Ovary (tissue), 9 donors: ENCODE results near the gene SMIM13. TPM values are rescaled to one million over a fixed set of nuclear protein-coding genes. Genes with fewer than 3 reads are reported as not detected.

Source experiments
- DNase-seq, 5 donors: peaks; one replicate each; pipeline ENCODE4 v3.0.0-alpha.2; 2019 to 2020
- H3K27ac ChIP-seq, 2 donors: fragments of 200-600 bp; one replicate each; pipeline versions ENCODE4 v1.5.1 to v1.8.0; 2019 to 2022
- H3K27me3 ChIP-seq: fragments of 200-600 bp; one replicate; pipeline ENCODE4 v1.8.0; 2022
- H3K36me3 ChIP-seq: fragments of 200-600 bp; sonication (generic); one replicate; pipeline ENCODE4 v1.5.1; 2019
- H3K4me1 ChIP-seq: one replicate; pipeline ENCODE4 v1.8.1; 2013; ENCODE audit warnings: mild to moderate bottlenecking, moderate library complexity; ENCODE audit not compliant: insufficient read depth
- H3K4me3 ChIP-seq: fragments of 200-600 bp; sonication (generic); one replicate; pipeline ENCODE4 v1.5.1; 2017
- H3K9me3 ChIP-seq, 2 donors: fragments of 200-600 bp in 1 of 2; sonication (generic) in 1 of 2; one replicate each; pipeline versions ENCODE4 v1.5.1 to v1.8.1; 2013 to 2019; ENCODE audit warnings: mild to moderate bottlenecking in 1 of 2, moderate library complexity in 1 of 2
- EP300 ChIP-seq: sonication (generic); formaldehyde crosslinking; IDR thresholded peaks from one replicate; pipeline ENCODE4 v1.6.1; 2017; ENCODE audit warnings: antibody characterized with exemption
- POLR2A ChIP-seq: fragments of 450-650 bp; IDR thresholded peaks from one replicate; pipeline ENCODE4 v1.6.1; 2017; ENCODE audit warnings: antibody characterized with exemption, mild to moderate bottlenecking, moderate library complexity
- WGBS, 3 donors: extraction: QIAGEN DNeasy Blood & Tissue Kit in 1 of 3; methylation state at CpG; one replicate each; pipeline versions ENCODE4 v1.1.5 to v1.1.7; 2013 to 2017; 5-methylcytosine and 5-hydroxymethylcytosine counted together
- intact Hi-C, 4 donors: fragments of 100-400 bp; cut with DNase I; formaldehyde crosslinking; loops; one replicate each; pipeline versions ENCODE4 v1.11.0 to v1.15.1; 2022 to 2023
- polyA plus RNA-seq, 2 donors: library from polyadenylated mRNA; stranded (reverse); fragments of 200-250 nt in 1 of 2; fragments of 350-450 nt in 1 of 2; fragmentation: Illumina TruSeq in 1 of 2; extraction: RNeasy Lipid Tissue Mini Kit (QIAGEN cat#74804) in 1 of 2; gene quantifications; one replicate each; pipeline ENCODE4 v1.2.3, GENCODE V29; 2013 to 2014
- total RNA-seq, 7 donors: library from RNA; depleted of rRNA in 2 of 7; stranded (reverse); fragments of >200 nt in 2 of 7; fragmentation: NEBNext Ultra II Directional in 3 of 7; extraction: Animal tissue kit (Norgen Biotek cat#: 25700) in 3 of 7; gene quantifications; one replicate each; pipeline versions ENCODE4 v1.1.0 to v1.2.4, GENCODE V29; 2016 to 2023
- TF ChIP-seq, protein P1 (sequence below), 3 donors: fragments of 450-650 bp in 2 of 3; fragments of 200-600 bp in 1 of 3; IDR thresholded peaks; one replicate each; pipeline versions ENCODE4 v1.5.1 to v1.8.0; 2016 to 2022; ENCODE audit warnings: antibody characterized with exemption in 3 of 3, mild to moderate bottlenecking in 1 of 3
- donor health status: DM: no; HTN: no; CAD: no; lungs with moderate emphysema.
- donor health status: DM: no; HTN: no; CAD: no.
- donor health status: Bipolar disorder and iron deficiency.
- donor health status: DM: yes; HTN: yes; CAD: no.
- donor health status: DM: no; HTN: no; CAD: no.
- donor health status: DM: yes; HTN: yes; CAD: no.

The SMIM13 gene
- total and polyA plus RNA-seq, 9 donors = 3.6 to 8.4 (median 6.0) TPM

DNA sequence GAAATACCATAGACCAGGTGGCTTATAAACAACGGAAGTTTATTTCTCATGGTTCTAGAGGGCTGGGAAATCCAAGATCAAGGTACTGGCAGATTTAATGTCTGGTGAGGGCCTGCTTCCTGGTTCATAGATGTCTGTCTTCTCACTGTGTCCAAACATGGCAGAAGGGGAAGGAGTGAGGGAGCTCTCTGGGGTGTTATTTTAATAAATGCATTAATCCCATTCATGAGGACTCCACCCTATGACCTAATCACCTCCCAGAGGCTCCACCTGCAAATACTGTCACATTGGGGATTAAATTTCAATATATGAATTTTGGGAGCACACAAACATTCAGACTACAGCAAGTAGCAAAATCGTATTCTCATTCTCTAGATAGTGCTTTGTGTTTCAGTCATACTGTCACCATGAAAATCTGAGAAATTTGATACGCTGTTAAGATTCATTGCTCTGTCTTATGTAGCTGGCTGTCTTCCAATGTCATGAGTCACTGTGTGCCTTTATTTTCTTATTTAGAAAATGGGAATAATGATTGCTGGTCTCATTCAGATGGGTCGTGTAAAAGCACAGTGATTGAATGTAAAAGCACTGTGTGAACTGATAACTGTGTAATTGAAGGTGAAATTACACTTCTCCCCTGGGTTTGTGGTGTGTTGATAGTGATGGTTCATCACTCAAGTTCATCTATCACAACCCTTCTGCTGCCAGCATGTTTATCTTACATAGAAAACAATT, 26.8 kb downstream of the SMIM13 start:
- Histone ChIP-seq H3K4me3 (no peak overlapping the region), H3K27me3 (no peaks in the 10 kb centered on the region), H3K9me3 (no peaks in the 10 kb centered on the region), H3K36me3 (no peaks in the 10 kb centered on the region), H3K27ac (no peak overlapping the region), H3K4me1 (peaks cover 9% of the 10 kb centered on the region)
- intact Hi-C loops = no loop called here
- TF ChIP-seq POLR2A = no peak
- TF ChIP-seq, protein P1, sequence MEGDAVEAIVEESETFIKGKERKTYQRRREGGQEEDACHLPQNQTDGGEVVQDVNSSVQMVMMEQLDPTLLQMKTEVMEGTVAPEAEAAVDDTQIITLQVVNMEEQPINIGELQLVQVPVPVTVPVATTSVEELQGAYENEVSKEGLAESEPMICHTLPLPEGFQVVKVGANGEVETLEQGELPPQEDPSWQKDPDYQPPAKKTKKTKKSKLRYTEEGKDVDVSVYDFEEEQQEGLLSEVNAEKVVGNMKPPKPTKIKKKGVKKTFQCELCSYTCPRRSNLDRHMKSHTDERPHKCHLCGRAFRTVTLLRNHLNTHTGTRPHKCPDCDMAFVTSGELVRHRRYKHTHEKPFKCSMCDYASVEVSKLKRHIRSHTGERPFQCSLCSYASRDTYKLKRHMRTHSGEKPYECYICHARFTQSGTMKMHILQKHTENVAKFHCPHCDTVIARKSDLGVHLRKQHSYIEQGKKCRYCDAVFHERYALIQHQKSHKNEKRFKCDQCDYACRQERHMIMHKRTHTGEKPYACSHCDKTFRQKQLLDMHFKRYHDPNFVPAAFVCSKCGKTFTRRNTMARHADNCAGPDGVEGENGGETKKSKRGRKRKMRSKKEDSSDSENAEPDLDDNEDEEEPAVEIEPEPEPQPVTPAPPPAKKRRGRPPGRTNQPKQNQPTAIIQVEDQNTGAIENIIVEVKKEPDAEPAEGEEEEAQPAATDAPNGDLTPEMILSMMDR (IDR thresholded peaks at IDR 0.05) = no peak
- no peak for TF ChIP-seq EP300
- WGBS, 3 donors = 77 to 86% (median 82%) methylated on average over 4 of the region's 4 CpGs
- no peak for DNase-seq

GRCh38 chr6:11121851-11122250, 28.2 kb downstream of the SMIM13 start:
- WGBS, 3 donors = 50 to 58% (median 55%) methylated on average over 2 of the region's 2 CpGs
- Histone ChIP-seq H3K27me3 (no peaks in the 10 kb centered on the region), H3K36me3 (no peaks in the 10 kb centered on the region), H3K4me1 (peaks cover 9% of the 10 kb centered on the region), H3K27ac (no peak overlapping the region), H3K9me3 (no peaks in the 10 kb centered on the region), H3K4me3 (no peak overlapping the region)
- DNase-seq = no peak
- intact Hi-C loops = no loop called here
- TF ChIP-seq, protein P1 (IDR thresholded peaks at IDR 0.05) = no peak
- TF ChIP-seq EP300 (no peak), POLR2A (no peak)

- Histone ChIP-seq H3K36me3 (no peaks in the 10 kb centered on the region), H3K27ac (no peak overlapping the region), H3K4me3 (no peak overlapping the region), H3K27me3 (no peaks in the 10 kb centered on the region), H3K9me3 (no peaks in the 10 kb centered on the region), H3K4me1 (peaks cover 9% of the 10 kb centered on the region)
- WGBS, 3 donors = 84 to 88% (median 86%) methylated on average over 1 of the region's 1 CpG
- no peak for DNase-seq
- TF ChIP-seq, protein P1 (IDR thresholded peaks at IDR 0.05) = no peak
- no peak for TF ChIP-seq EP300
- TF ChIP-seq POLR2A = no peak
- intact Hi-C loops = no loop called here
Observed at GRCh38 chr6:11122380-11122779, 28.7 kb downstream of the SMIM13 start.

DNA sequence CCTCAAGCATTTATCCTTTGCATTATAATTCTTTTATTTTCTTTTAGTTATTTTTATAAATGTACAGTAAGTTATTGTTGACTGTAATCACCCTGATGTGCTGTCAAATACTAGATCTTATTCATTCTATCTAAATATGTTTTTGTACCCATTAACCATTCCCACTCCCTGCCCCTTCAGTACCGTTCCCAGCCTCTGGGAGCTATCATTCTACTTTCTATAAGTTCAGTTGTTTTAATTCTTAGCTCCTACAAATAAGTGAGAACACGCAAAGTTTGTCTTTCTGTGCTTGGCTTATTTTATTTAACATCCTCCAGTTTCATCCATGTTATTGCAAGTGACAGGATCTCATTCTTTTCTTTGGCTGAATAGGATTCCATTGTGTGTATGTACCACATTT, 30.3 kb downstream of the SMIM13 start:
- no peak overlapping the region for H3K4me3 ChIP-seq
- H3K36me3 ChIP-seq = no peaks in the 10 kb centered on the region
- H3K9me3 ChIP-seq = no peaks in the 10 kb centered on the region
- H3K27ac ChIP-seq = no peak overlapping the region
- intact Hi-C loops = no loop called here
- no peak for TF ChIP-seq POLR2A
- TF ChIP-seq, protein P1 (IDR thresholded peaks at IDR 0.05) = no peak
- no peak for TF ChIP-seq EP300
- no peaks in the 10 kb centered on the region for H3K27me3 ChIP-seq
- peaks cover 9% of the 10 kb centered on the region for H3K4me1 ChIP-seq
- 90 to 95% (median 91%) methylated on average over 2 of the region's 2 CpGs for WGBS, 3 donors
- no peak for DNase-seq
